HEK293 (cell line): ENCODE data around the gene CHST8.
"Not testable (repeated sequence)": the region's sequence is repeated elsewhere in the genome, so short reads cannot be mapped to it uniquely, and the experiment has no call there.

ENCODE experiments used
- CTCF ChIA-PET: fragments of 350-600 bp; formaldehyde crosslinking; extraction: SDS; loops from one replicate; lab custom pipeline; 2021; ENCODE audit warnings: antibody characterized with exemption; lab: Yijun Ruan, JAX
- POLR2A ChIA-PET: fragments of 300-600 bp; formaldehyde crosslinking; extraction: SDS; loops from one replicate; lab custom pipeline; 2020; ENCODE audit warnings: antibody characterized with exemption, inconsistent platforms; lab: Yijun Ruan, JAX
- H3K27ac ChIP-seq: fragments of 200-500 bp; sonication (Bioruptor generic); 2 replicates; pipeline ENCODE4 v1.5.1; 2014; ENCODE audit warnings: low read depth, low read length, control low read depth, inconsistent platforms; ENCODE audit errors: extremely low read depth
- H3K36me3 ChIP-seq, 2 experiments: fragments of 200-500 bp in 1 of 2; sonication (Bioruptor generic) in 1 of 2; 1 replicate in 1 of 2; 2 replicates in 1 of 2; pipeline ENCODE4 v1.5.1; 2014 to 2017; ENCODE audit warnings: inconsistent platforms in 2 of 2, low read length in 2 of 2; ENCODE audit not compliant: control insufficient read depth in 2 of 2, insufficient read depth in 1 of 2
- H3K4me1 ChIP-seq: fragments of 200-500 bp; sonication (Bioruptor generic); 2 replicates; pipeline ENCODE4 v1.5.1; 2014; ENCODE audit warnings: mild to moderate bottlenecking, low read length, inconsistent platforms; ENCODE audit not compliant: control insufficient read depth, insufficient read depth
- H3K4me3 ChIP-seq: 2 replicates; pipeline ENCODE4 v1.5.1; 2011; ENCODE audit warnings: low read depth, mild to moderate bottlenecking, control low read depth, low read length, moderate library complexity
- H3K9me3 ChIP-seq: fragments of 200-500 bp; sonication (Bioruptor generic); 2 replicates; pipeline ENCODE4 v1.5.1; 2014; ENCODE audit warnings: low read depth, low read length, inconsistent platforms; ENCODE audit not compliant: control insufficient read depth, insufficient read depth
- BCL11B ChIP-seq: fragments of 450-650 bp; formaldehyde crosslinking; IDR thresholded peaks from 2 replicates; pipeline ENCODE4 v1.5.1; 2016; ENCODE audit warnings: low read depth, missing biosample characterization, missing genetic modification characterization
- HOXD13 ChIP-seq: sonication (generic); formaldehyde crosslinking; IDR thresholded peaks from 2 replicates; pipeline ENCODE4 v1.8.0; 2022; ENCODE audit warnings: missing genetic modification reagents, borderline replicate concordance
- ZNF121 ChIP-seq: fragments of 450-650 bp; formaldehyde crosslinking; IDR thresholded peaks from 2 replicates; pipeline ENCODE4 v1.5.1; 2016; ENCODE audit warnings: missing biosample characterization, missing genetic modification characterization
- ZNF155 ChIP-seq: fragments of 450-650 bp; formaldehyde crosslinking; IDR thresholded peaks from 2 replicates; pipeline ENCODE4 v1.5.1; 2016; ENCODE audit warnings: missing biosample characterization, missing genetic modification characterization
- ZNF223 ChIP-seq: fragments of 450-650 bp; formaldehyde crosslinking; IDR thresholded peaks from 2 replicates; pipeline ENCODE4 v1.5.1; 2016; ENCODE audit warnings: missing biosample characterization, missing genetic modification characterization
- ZNF23 ChIP-seq: fragments of 450-650 bp; formaldehyde crosslinking; IDR thresholded peaks from 2 replicates; pipeline ENCODE4 v1.5.1; 2016; ENCODE audit warnings: missing biosample characterization, missing genetic modification characterization, borderline replicate concordance
- ZNF248 ChIP-seq: fragments of 450-650 bp; formaldehyde crosslinking; IDR thresholded peaks from 2 replicates; pipeline ENCODE4 v1.5.1; 2017; ENCODE audit warnings: missing biosample characterization, missing genetic modification characterization
- ZNF274 ChIP-seq, 2 experiments: fragments of 200-500 bp in 1 of 2; fragments of 450-650 bp in 1 of 2; sonication (Bioruptor generic) in 1 of 2; formaldehyde crosslinking in 1 of 2; IDR thresholded peaks; 2 replicates each; pipeline versions ENCODE4 v1.5.1 to v1.6.1; 2014 to 2016; ENCODE audit warnings: borderline replicate concordance in 1 of 2, inconsistent platforms in 1 of 2, low read length in 1 of 2, missing biosample characterization in 1 of 2, missing genetic modification characterization in 1 of 2
- ZNF677 ChIP-seq: fragments of 450-650 bp; IDR thresholded peaks from 2 replicates; pipeline ENCODE4 v1.5.0; 2018; ENCODE audit warnings: missing biosample characterization, mild to moderate bottlenecking, missing genetic modification characterization, moderate library complexity
- ZNF768 ChIP-seq: fragments of 450-650 bp; formaldehyde crosslinking; IDR thresholded peaks from 2 replicates; pipeline ENCODE4 v1.5.1; 2018; ENCODE audit warnings: missing biosample characterization, mild to moderate bottlenecking, missing genetic modification characterization
- ZNF791 ChIP-seq: fragments of 450-650 bp; formaldehyde crosslinking; IDR thresholded peaks from 2 replicates; pipeline ENCODE4 v1.5.1; 2016; ENCODE audit warnings: missing biosample characterization, missing genetic modification characterization
- ZNF830 ChIP-seq: fragments of 450-650 bp; IDR thresholded peaks from 2 replicates; pipeline ENCODE4 v1.5.0; 2018; ENCODE audit warnings: missing biosample characterization, missing genetic modification characterization, low read depth, mild to moderate bottlenecking, moderate library complexity
- ZSCAN30 ChIP-seq: fragments of 450-650 bp; IDR thresholded peaks from 2 replicates; pipeline ENCODE4 v1.5.1; 2018; ENCODE audit warnings: missing biosample characterization, mild to moderate bottlenecking, missing genetic modification characterization, moderate library complexity
- TF ChIP-seq, protein P1 (sequence below): fragments of 450-650 bp; formaldehyde crosslinking; IDR thresholded peaks from 2 replicates; pipeline ENCODE4 v1.5.1; 2016; ENCODE audit warnings: missing biosample characterization, missing genetic modification characterization
- TF ChIP-seq, protein P2 (sequence below): fragments of 450-650 bp; formaldehyde crosslinking; IDR thresholded peaks from 2 replicates; pipeline ENCODE4 v1.5.1; 2017; ENCODE audit warnings: missing biosample characterization, missing genetic modification characterization
- TF ChIP-seq, protein P3 (sequence below): fragments of 450-650 bp; formaldehyde crosslinking; IDR thresholded peaks from 2 replicates; pipeline ENCODE4 v1.5.1; 2016; ENCODE audit warnings: missing biosample characterization, missing genetic modification characterization

CHST8 gene

DNA sequence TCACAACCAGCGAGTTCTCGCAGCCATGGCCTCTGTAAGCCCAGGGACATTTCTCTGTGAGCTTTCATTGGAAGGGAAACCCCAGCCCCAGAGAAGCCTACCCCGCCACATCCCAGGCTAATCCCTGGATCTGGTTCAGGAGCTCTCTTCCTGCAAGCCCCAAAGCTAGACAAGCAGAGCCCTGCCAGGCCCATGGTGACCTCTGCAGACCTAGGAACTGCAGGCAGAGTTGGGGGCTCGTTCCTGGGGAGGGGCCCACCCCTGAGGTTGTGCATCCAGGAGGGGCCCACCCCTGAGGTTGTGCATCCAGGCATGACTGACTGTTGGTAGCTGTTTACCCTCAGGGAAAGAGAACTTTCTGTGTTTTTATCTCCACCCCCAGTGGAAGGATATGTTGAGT, 196.7 kb downstream of the CHST8 start (continued):
- TF ChIP-seq, protein P1, sequence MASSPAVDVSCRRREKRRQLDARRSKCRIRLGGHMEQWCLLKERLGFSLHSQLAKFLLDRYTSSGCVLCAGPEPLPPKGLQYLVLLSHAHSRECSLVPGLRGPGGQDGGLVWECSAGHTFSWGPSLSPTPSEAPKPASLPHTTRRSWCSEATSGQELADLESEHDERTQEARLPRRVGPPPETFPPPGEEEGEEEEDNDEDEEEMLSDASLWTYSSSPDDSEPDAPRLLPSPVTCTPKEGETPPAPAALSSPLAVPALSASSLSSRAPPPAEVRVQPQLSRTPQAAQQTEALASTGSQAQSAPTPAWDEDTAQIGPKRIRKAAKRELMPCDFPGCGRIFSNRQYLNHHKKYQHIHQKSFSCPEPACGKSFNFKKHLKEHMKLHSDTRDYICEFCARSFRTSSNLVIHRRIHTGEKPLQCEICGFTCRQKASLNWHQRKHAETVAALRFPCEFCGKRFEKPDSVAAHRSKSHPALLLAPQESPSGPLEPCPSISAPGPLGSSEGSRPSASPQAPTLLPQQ (tag by site-specific recombination) = peak; percentile 81
- no peak for TF ChIP-seq ZNF23 (tag by site-specific recombination)
- TF ChIP-seq ZNF248 (tag by site-specific recombination) = no peak
- no peak for TF ChIP-seq ZSCAN30
- no peak for TF ChIP-seq ZNF677 (tag by site-specific recombination)
- no peak for TF ChIP-seq BCL11B
- TF ChIP-seq, protein P2, sequence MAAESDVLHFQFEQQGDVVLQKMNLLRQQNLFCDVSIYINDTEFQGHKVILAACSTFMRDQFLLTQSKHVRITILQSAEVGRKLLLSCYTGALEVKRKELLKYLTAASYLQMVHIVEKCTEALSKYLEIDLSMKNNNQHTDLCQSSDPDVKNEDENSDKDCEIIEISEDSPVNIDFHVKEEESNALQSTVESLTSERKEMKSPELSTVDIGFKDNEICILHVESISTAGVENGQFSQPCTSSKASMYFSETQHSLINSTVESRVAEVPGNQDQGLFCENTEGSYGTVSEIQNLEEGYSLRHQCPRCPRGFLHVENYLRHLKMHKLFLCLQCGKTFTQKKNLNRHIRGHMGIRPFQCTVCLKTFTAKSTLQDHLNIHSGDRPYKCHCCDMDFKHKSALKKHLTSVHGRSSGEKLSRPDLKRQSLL (tag by site-specific recombination) = no peak
- no peak for TF ChIP-seq ZNF830
- TF ChIP-seq ZNF155 = no peak
- no peak for TF ChIP-seq ZNF768 (tag by site-specific recombination)
- TF ChIP-seq, protein P3, sequence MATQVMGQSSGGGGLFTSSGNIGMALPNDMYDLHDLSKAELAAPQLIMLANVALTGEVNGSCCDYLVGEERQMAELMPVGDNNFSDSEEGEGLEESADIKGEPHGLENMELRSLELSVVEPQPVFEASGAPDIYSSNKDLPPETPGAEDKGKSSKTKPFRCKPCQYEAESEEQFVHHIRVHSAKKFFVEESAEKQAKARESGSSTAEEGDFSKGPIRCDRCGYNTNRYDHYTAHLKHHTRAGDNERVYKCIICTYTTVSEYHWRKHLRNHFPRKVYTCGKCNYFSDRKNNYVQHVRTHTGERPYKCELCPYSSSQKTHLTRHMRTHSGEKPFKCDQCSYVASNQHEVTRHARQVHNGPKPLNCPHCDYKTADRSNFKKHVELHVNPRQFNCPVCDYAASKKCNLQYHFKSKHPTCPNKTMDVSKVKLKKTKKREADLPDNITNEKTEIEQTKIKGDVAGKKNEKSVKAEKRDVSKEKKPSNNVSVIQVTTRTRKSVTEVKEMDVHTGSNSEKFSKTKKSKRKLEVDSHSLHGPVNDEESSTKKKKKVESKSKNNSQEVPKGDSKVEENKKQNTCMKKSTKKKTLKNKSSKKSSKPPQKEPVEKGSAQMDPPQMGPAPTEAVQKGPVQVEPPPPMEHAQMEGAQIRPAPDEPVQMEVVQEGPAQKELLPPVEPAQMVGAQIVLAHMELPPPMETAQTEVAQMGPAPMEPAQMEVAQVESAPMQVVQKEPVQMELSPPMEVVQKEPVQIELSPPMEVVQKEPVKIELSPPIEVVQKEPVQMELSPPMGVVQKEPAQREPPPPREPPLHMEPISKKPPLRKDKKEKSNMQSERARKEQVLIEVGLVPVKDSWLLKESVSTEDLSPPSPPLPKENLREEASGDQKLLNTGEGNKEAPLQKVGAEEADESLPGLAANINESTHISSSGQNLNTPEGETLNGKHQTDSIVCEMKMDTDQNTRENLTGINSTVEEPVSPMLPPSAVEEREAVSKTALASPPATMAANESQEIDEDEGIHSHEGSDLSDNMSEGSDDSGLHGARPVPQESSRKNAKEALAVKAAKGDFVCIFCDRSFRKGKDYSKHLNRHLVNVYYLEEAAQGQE (tag by site-specific recombination) = no peak
- TF ChIP-seq ZNF274 (IDR thresholded peaks at IDR 0.05; ENCODE audit: low read length) = no peak
- no peak for TF ChIP-seq ZNF274 (tag by site-specific recombination; IDR thresholded peaks at IDR 0.05; ENCODE audit: borderline replicate concordance)
- TF ChIP-seq HOXD13 = no peak

DNA sequence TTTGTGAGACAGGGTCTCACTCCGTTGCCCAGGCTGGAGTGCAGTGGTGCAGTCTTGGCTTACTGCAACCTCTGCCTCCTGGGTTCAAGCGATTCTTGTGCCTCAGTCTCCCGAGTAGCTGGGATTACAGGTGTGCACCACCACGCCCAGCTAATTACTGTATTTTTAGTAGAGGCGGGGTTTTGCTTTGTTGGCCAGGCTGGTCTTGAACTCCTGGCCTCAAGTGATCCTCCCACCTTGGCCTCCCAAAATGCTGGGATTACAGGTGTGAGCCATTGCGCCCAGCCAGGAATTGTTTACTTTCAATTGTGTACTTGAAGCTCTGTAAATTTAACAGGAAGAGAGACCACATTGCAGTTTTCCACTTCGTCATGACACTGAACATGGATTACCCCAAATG, 197.3 kb downstream of the CHST8 start:
- Histone ChIP-seq H3K27ac (0 out of 2 replicates have a peak overlapping the region, but pooled peaks have one; percentile 74), H3K4me1 (peaks cover 20% of the 10 kb centered on the region)
- ChIA-PET POLR2A (interaction anchor here (0.8 to 3.0 kb wide), 6 partner anchors 9 to 546 kb away, joined by 3 to 16 read pairs (median 4); partner anchors contain the start of genes GPI and KCTD15), CTCF (interaction anchor here (0.6 to 4.3 kb wide), 10 partner anchors 13 to 821 kb away, joined by 3 to 23 read pairs (median 6); no protein-coding TSS in a partner anchor)
- H3K36me3 ChIP-seq, H3K4me3 ChIP-seq, H3K9me3 ChIP-seq: not testable (repeated sequence)
- TF ChIP-seq ZNF121 (tag by site-specific recombination) = peak; percentile 81

DNA sequence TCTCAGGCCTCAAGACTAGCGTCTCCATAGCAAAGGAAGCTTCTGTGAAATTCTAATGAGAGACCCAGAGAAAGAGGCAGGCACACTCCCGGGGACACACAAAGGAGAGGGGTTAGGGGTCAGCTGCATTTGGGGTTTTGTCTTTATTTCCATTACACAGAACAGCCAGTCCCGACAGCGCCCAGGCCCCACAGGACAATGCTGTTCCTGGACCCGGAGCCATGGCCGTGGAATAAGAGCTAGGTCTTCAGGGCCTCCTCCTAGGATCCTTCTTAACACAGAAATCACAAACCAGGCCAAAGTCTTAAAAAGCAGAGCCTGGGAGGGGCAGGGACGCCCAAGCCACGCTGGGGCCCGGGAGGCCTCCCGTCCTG, 197.7 kb downstream of the CHST8 start:
- Histone ChIP-seq H3K36me3 (peaks cover under 1 to 3% of the 10 kb centered on the region in 2 experiments), H3K4me3 (peak overlapping the region; percentile 18), H3K9me3 (no peaks in the 10 kb centered on the region), H3K4me1 (peaks cover 20% of the 10 kb centered on the region), H3K27ac (peak overlapping the region; percentile 74; the same call in 1 of the 2 replicates)
- TF ChIP-seq ZNF223 (tag by site-specific recombination) (0 out of 2 replicates have a peak, but pooled peaks have one; percentile 15), ZNF791 (tag by site-specific recombination) (no peak)
- ChIA-PET CTCF (interaction anchor here (0.6 to 4.3 kb wide), 12 partner anchors 18 to 821 kb away, joined by 3 to 23 read pairs (median 6); no protein-coding TSS in a partner anchor), POLR2A (interaction anchor here (0.6 to 3.0 kb wide), 7 partner anchors 9 to 545 kb away, joined by 3 to 16 read pairs (median 4); partner anchors contain the start of genes GPI and KCTD15)
